ENCODE results near the gene CD59.
"Not testable (repeated sequence)": the region's sequence is repeated elsewhere in the genome, so short reads cannot be mapped to it uniquely, and the experiment has no call there.

CD59 gene

DNA sequence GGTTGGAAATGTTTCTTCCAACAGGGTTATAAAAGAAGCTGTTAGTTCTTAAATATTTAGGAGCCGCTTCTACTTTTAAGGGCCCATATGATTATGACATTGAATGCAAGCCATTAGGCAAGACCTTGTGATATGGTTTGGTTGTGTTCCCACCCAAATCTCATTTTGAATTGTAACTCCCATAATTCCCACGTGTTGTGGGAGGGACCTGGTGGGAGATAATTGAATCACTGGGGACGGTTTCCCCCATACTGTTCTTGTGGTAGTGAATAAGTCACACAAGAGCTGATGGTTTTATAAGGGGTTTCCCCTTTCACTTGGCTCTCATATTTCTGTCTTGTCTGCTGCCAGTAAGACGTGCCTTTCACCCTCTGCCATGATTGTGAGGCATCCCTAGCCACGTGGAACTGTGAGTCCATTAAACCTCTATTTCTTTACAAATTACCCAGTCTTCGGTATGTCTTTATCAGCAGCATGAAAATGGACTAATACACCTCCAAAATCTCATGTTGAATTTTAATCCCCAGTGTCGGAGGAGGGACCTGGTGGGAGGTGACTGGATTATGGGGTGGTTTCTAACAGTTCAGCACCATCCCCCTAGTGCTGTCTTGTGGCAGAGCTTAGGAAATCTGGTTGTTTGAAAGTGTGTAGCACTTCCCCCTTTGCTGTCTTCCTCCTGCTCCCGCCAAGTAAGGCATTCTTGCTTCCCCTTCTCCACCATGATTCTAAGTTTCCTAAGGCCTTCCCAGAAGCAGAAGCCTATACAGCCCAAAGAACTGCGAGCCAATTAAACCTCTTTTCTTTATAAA lies 4.3 kb downstream of the CD59 start:
- no peak for DNase-seq (ENCODE audit: low spot score)
- TF ChIP-seq, protein P1, sequence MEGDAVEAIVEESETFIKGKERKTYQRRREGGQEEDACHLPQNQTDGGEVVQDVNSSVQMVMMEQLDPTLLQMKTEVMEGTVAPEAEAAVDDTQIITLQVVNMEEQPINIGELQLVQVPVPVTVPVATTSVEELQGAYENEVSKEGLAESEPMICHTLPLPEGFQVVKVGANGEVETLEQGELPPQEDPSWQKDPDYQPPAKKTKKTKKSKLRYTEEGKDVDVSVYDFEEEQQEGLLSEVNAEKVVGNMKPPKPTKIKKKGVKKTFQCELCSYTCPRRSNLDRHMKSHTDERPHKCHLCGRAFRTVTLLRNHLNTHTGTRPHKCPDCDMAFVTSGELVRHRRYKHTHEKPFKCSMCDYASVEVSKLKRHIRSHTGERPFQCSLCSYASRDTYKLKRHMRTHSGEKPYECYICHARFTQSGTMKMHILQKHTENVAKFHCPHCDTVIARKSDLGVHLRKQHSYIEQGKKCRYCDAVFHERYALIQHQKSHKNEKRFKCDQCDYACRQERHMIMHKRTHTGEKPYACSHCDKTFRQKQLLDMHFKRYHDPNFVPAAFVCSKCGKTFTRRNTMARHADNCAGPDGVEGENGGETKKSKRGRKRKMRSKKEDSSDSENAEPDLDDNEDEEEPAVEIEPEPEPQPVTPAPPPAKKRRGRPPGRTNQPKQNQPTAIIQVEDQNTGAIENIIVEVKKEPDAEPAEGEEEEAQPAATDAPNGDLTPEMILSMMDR (IDR thresholded peaks at IDR 0.05; ENCODE audit: extremely low read depth, missing control alignments): no peak

DNA sequence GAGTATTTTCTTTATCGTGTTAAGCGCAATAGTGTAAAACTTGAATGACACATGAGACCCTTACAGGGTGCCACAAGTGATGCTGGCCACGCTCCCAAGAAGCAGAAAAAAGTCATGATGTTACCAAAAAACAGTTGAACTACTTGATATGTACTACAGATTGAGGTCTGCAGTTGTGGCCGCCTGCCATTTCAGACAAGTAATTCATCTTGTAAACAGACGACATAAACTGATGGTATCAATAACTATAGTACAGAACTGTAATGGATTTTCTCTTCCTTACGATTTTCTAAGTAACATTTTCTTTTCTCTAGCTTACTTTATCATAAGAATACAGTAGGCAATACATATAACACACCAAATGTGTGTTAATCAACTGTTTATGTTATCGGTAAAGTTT lies 5.5 kb downstream of the CD59 start:
- DNase-seq (ENCODE audit: low spot score): no peak
- TF ChIP-seq, protein P1 (IDR thresholded peaks at IDR 0.05; ENCODE audit: extremely low read depth, missing control alignments): no peak

DNA sequence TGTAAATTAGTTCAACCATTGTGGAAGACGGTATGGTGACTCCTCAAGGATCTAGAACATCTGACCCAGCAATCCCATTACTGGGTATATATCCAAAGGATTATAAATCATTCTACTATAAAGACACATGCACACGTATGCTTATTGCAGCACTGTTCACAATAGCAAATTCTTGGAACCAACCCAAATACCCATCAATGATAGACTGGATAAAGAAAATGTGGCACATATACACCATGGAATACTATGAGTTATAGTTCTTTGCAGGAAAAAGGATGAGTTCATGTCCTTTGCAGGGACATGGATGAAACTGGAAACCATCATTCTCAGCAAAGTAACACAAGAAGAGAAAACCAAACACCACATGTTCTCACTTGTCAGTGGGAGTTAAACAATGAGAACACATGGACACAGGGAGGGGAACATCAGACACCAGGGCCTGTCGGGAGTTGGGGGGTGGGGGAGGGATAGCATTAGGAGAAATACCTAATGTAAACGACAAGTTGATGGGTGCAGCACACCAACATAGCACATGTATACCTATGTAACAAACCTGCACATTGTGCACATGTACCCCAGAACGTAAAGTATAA lies 7.1 kb downstream of the CD59 start:
- DNase-seq (ENCODE audit: low spot score): not testable (repeated sequence)

DNA sequence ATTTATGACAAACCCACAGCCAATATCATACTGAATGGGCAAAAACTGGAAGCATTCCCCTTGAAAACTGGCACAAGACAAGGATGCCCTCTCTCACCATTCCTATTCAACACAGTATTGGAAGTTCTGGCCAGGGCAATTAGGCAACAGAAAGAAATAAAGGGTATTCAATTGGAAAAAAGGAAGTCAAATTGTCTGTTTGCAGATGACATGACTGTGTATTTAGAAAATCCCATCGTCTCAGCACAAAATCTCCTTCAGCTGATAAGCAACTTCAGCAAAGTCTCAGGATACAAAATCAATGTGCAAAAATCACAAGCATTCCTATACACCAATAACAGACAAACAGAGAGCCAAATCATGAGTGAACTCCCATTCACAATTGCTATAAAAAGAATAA lies 8.7 kb downstream of the CD59 start:
- DNase-seq (ENCODE audit: low spot score): not testable (repeated sequence)

DNA sequence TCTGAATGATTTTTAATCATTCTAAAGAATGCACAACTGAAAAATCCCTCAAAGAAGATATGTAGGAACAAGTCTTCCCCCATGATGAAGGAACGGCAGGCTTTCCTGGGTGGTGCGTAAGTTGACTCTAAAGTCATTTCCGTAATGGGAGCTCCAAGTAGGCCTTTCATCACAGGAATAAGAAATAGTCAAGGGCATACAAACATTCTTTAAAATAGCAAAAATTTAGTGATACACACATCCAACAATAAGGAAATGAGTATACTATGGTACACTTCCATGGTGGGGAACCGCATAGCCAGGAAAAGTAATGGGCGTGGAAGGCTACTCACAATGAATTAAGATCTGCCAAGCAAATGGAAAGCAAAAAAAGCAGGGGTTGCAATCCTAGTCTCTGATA lies 10.7 kb downstream of the CD59 start:
- DNase-seq (ENCODE audit: low spot score): no peak
- TF ChIP-seq, protein P1 (IDR thresholded peaks at IDR 0.05; ENCODE audit: extremely low read depth, missing control alignments): no peak

DNA sequence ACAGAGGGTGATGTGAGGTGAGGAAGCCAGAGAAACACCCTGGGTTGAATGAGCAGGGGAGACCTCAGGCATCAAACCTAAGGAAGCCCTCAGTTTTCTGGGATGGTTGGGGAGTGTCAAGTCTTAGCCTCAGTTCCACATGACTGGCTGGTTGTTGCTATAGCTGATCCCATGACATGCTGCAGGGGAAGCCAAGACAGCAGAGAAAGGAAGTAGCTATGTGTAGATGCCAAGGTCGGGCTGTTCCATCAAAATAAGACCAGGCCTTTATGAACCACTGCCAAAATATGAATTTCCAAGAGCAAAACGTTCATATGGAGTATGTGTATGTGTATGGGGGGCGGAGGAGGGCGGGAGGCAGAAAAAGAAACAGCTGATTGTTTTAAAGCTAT lies 11.6 kb downstream of the CD59 start:
- no peak for DNase-seq (ENCODE audit: low spot score)

DNA sequence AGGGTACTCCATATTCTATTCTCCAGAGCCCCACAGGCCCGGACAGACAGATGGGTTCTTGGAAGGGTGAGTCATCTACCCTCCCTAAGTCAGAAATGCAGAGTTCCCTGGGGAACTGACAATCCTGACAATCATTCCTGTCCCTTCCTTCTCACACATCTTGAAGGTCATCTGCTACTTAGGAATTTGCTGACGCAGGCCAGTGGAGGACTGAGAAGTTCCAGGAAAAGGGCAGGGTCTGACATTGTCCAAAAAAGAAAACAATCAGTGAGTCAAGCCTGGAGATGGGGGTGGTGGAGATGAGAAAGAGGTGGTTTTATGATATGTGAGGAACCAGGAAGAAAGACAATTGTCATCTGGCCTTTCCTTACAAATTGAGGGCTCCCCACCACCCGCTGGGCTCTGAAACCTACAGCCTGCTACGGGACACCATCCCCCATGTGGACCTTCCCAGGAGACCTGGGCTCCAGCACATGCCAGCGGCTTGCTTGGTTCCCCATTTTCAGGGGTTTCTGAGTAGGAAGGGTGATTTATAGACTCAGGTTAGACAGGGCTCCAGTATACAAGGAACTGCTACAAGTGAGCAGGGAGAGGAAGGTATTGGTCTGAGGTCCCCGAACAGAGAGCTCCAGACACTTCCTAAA lies 12.9 kb downstream of the CD59 start:
- TF ChIP-seq, protein P1 (IDR thresholded peaks at IDR 0.05; ENCODE audit: extremely low read depth, missing control alignments): no peak
- no peak for DNase-seq (ENCODE audit: low spot score)

More for the DNA sequence above, 11.6 kb downstream of the CD59 start:
- TF ChIP-seq, protein P1 (IDR thresholded peaks at IDR 0.05; ENCODE audit: extremely low read depth, missing control alignments): no peak

DNA sequence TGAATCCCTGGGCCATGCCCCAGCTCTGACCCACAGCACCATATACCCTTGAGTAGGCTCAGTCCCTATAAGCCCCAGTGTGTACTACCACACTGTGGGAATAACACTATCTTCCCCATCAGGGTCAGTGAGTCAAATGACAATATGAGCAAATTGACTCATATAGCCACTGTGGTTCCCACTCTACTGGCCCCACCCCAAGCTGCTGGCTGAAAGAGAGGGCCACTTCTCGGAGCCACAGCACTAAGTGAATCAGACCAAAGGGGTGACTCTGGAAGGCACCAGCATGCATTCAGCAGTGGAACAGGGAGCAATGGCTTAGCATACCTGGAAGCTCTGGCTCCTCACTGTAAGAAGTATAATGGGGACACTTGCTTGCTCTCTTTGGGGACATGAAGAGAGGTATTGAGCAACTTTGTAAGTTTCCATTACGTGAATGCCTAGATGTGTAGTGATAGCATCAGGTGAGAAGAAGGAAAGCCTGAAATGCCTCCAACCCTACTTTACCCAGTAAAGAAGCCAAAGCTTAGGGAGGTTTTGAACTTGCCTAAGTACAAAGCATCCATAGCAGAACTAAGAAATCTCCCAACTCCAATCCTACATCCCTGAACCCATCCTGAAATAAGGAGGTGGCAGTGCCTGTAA lies 13.5 kb downstream of the CD59 start:
- TF ChIP-seq, protein P1 (IDR thresholded peaks at IDR 0.05; ENCODE audit: extremely low read depth, missing control alignments): no peak
- DNase-seq (ENCODE audit: low spot score): peak; percentile 64

Data from GM20000 (cell line).